DND-41 (cell line): ENCODE data around the gene CPA2.

Experiments
- EZH2 ChIP-seq: IDR thresholded peaks from 3 replicates; pipeline ENCODE4 v1.6.1; 2012; ENCODE audit warnings: borderline replicate concordance, low read depth, mild to moderate bottlenecking, moderate library complexity, low read length, inconsistent platforms; ENCODE audit not compliant: severe bottlenecking
- TF ChIP-seq, protein P1 (sequence below): IDR thresholded peaks from 2 replicates; pipeline ENCODE4 v1.5.1; 2012; ENCODE audit warnings: borderline replicate concordance, low read length, moderate library complexity, mild to moderate bottlenecking; ENCODE audit not compliant: poor library complexity, severe bottlenecking; ENCODE audit errors: extremely low read depth

DNA sequence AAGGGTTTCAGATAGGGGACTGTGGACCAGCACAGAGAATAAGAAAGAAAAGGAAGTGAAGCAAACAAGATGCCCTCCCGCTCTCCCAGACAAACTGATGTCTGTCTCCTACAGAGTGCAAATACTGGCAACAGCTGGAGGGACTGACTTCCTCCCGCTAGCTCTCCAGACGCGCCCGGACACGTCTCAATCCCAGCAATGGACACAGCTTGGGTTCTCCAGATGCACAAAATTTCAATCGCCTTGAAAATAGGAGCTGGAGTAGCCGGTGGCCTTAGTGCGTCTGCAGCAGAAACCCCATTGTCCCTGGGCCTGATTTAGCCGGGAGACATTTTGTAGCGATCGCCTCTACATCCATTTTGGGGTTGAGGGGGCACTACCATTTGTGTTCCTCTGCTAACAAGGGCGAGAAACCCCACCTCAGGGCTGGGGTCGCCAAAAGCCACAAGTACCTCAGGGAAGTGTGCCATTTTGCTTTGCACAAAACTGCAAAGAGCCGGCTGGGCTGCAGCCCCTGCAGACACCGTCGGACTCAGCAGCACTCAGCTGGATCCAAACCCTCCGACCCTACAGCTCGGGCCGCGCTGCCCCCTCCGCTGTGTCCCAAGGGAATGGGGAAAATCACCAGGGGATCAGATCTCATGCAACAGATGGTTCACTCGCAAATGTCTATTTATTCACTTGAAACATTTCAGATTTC lies 5.9 kb downstream of the CPA2 start:
- TF ChIP-seq, protein P1, sequence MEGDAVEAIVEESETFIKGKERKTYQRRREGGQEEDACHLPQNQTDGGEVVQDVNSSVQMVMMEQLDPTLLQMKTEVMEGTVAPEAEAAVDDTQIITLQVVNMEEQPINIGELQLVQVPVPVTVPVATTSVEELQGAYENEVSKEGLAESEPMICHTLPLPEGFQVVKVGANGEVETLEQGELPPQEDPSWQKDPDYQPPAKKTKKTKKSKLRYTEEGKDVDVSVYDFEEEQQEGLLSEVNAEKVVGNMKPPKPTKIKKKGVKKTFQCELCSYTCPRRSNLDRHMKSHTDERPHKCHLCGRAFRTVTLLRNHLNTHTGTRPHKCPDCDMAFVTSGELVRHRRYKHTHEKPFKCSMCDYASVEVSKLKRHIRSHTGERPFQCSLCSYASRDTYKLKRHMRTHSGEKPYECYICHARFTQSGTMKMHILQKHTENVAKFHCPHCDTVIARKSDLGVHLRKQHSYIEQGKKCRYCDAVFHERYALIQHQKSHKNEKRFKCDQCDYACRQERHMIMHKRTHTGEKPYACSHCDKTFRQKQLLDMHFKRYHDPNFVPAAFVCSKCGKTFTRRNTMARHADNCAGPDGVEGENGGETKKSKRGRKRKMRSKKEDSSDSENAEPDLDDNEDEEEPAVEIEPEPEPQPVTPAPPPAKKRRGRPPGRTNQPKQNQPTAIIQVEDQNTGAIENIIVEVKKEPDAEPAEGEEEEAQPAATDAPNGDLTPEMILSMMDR = no peak
- no peak for TF ChIP-seq EZH2
